Smooth muscle cell (in vitro differentiated cells): ENCODE results near the gene ZNF547. TPM values are rescaled to one million over a fixed set of nuclear protein-coding genes. Genes with fewer than 3 reads are reported as not detected.

Experiments
- DNase-seq: peaks from one replicate; lab custom pipeline; 2025; ENCODE audit not compliant: unreplicated experiment; lab: John Stamatoyannopoulos, UW
- H2AFZ ChIP-seq: fragments of 200-600 bp; sonication (generic); 2 replicates; pipeline ENCODE4 v1.6.0; 2016; ENCODE audit warnings: antibody characterized with exemption, low read depth, mild to moderate bottlenecking
- H3F3A ChIP-seq: fragments of 200-600 bp; sonication (generic); 2 replicates; pipeline ENCODE4 v1.6.0; 2017; ENCODE audit warnings: antibody characterized with exemption, low read depth
- H3K27ac ChIP-seq: fragments of 200-600 bp; sonication (generic); 2 replicates; pipeline ENCODE4 v1.5.1; 2016; ENCODE audit warnings: low read depth, mild to moderate bottlenecking
- H3K27me3 ChIP-seq: fragments of 200-600 bp; sonication (generic); 2 replicates; pipeline ENCODE4 v1.6.1; 2016; ENCODE audit warnings: low read depth, mild to moderate bottlenecking
- H3K36me3 ChIP-seq: fragments of 200-600 bp; sonication (generic); 2 replicates; pipeline ENCODE4 v1.5.1; 2016; ENCODE audit warnings: low read depth
- H3K4me1 ChIP-seq: fragments of 200-600 bp; sonication (generic); 2 replicates; pipeline ENCODE4 v1.5.1; 2016; ENCODE audit warnings: low read depth
- H3K4me2 ChIP-seq: fragments of 200-600 bp; sonication (generic); 2 replicates; pipeline ENCODE4 v1.6.0; 2016; ENCODE audit warnings: mild to moderate bottlenecking
- H3K4me3 ChIP-seq: fragments of 200-600 bp; sonication (generic); 2 replicates; pipeline ENCODE4 v1.5.1; 2016; ENCODE audit warnings: mild to moderate bottlenecking
- H3K79me2 ChIP-seq: fragments of 200-600 bp; sonication (generic); 2 replicates; pipeline ENCODE4 v1.6.0; 2016; ENCODE audit warnings: low read depth, mild to moderate bottlenecking
- H3K9ac ChIP-seq: fragments of 200-600 bp; sonication (generic); 2 replicates; pipeline ENCODE4 v1.6.0; 2016; ENCODE audit warnings: low read depth
- H3K9me3 ChIP-seq: fragments of 200-600 bp; sonication (generic); replicated peaks from 2 replicates; pipeline ENCODE4 v1.5.1; 2016; ENCODE audit warnings: low read depth
- H4K20me1 ChIP-seq: fragments of 200-600 bp; sonication (generic); 2 replicates; pipeline ENCODE4 v1.6.0; 2016; ENCODE audit warnings: low read depth
- CTCF ChIP-seq: fragments of 200-600 bp; sonication (generic); IDR thresholded peaks from 2 replicates; pipeline ENCODE4 v1.5.1; 2017; ENCODE audit warnings: borderline replicate concordance, mild to moderate bottlenecking, antibody characterized with exemption; ENCODE audit not compliant: insufficient read depth, poor library complexity, severe bottlenecking
- WGBS: methylation state at CpG from one replicate; pipeline ENCODE4 v1.1.7; 2016; ENCODE audit warnings: low lambda C conversion rate; 5-methylcytosine and 5-hydroxymethylcytosine counted together
- polyA plus RNA-seq: library from polyadenylated mRNA; unstranded; fragments of >200 nt; fragmentation: Nextera tagmentation; extraction: Ambion mirVana; gene quantifications from 2 replicates; pipeline ENCODE4 v1.2.1, GENCODE V29; 2016
- total RNA-seq: library from RNA; depleted of rRNA; stranded (reverse); fragments of >200 nt; gene quantifications from 2 replicates; pipeline ENCODE4 v1.2.3, GENCODE V29; 2014

ZNF547 gene
- total and polyA plus RNA-seq, 2 experiments from 2014 or later = 0.71 to 4.9 TPM

- H3K4me2 ChIP-seq = no peak overlapping the region
- peaks cover 26% of the 10 kb centered on the region for H3K79me2 ChIP-seq
- no peak overlapping the region for H3K27ac ChIP-seq
- no peak overlapping the region for H3K4me3 ChIP-seq
- no peaks in the 10 kb centered on the region for H3F3A ChIP-seq
- peaks cover 9% of the 10 kb centered on the region for H3K4me1 ChIP-seq
- H3K27me3 ChIP-seq = no peaks in the 10 kb centered on the region
- peaks cover 12% of the 10 kb centered on the region for H3K36me3 ChIP-seq
- no peak for TF ChIP-seq CTCF
- H4K20me1 ChIP-seq = no peaks in the 10 kb centered on the region
- DNase-seq = no peak
- no peak overlapping the region for H3K9ac ChIP-seq
- H2AFZ ChIP-seq = no peak overlapping the region
- H3K9me3 ChIP-seq = peaks cover 8% of the 10 kb centered on the region
Observed at GRCh38 chr19:57324992-57325391, 38.4 kb upstream of the ZNF547 start.

- Histone ChIP-seq H3K27ac (no peak overlapping the region), H3K4me2 (no peak overlapping the region), H4K20me1 (no peaks in the 10 kb centered on the region), H3K36me3 (peaks cover 12% of the 10 kb centered on the region), H3K79me2 (no peaks in the 10 kb centered on the region), H2AFZ (no peak overlapping the region), H3K9me3 (peaks cover 8% of the 10 kb centered on the region), H3K27me3 (no peaks in the 10 kb centered on the region), H3K4me1 (no peaks in the 10 kb centered on the region), H3F3A (no peaks in the 10 kb centered on the region), H3K9ac (no peak overlapping the region), H3K4me3 (no peak overlapping the region)
- DNase-seq = no peak
- TF ChIP-seq CTCF = no peak
- WGBS = 96% methylated on average over 8 of the region's 8 CpGs
Observed at GRCh38 chr19:57327993-57328392, 35.4 kb upstream of the ZNF547 start.

- Histone ChIP-seq H4K20me1 (no peaks in the 10 kb centered on the region), H3K9me3 (no peaks in the 10 kb centered on the region), H3K9ac (no peak overlapping the region), H3K27me3 (no peaks in the 10 kb centered on the region), H3K4me2 (no peak overlapping the region), H3K79me2 (no peaks in the 10 kb centered on the region), H3K4me1 (no peaks in the 10 kb centered on the region), H3K4me3 (no peak overlapping the region), H3F3A (no peaks in the 10 kb centered on the region), H3K36me3 (no peaks in the 10 kb centered on the region), H2AFZ (no peak overlapping the region), H3K27ac (no peak overlapping the region)
- no peak for TF ChIP-seq CTCF
- no peak for DNase-seq
- 76% methylated on average over 4 of the region's 4 CpGs for WGBS
Observed at GRCh38 chr19:57334191-57334590, 29.2 kb upstream of the ZNF547 start.

GRCh38 chr19:57338877-57339276 is 24.5 kb upstream of the ZNF547 start:
- DNase-seq = no peak
- H3K9ac ChIP-seq = no peak overlapping the region

More at GRCh38 chr19:57338877-57339276, 24.5 kb upstream of the ZNF547 start:
- no peaks in the 10 kb centered on the region for H3K79me2 ChIP-seq
- TF ChIP-seq CTCF = no peak
- H3K4me1 ChIP-seq = no peaks in the 10 kb centered on the region
- peaks cover 3% of the 10 kb centered on the region for H3K27me3 ChIP-seq
- H2AFZ ChIP-seq = no peak overlapping the region
- no peaks in the 10 kb centered on the region for H3F3A ChIP-seq
- H3K4me2 ChIP-seq = no peak overlapping the region
- no peak overlapping the region for H3K4me3 ChIP-seq
- H3K36me3 ChIP-seq = no peaks in the 10 kb centered on the region
- no peak overlapping the region for H3K27ac ChIP-seq
- WGBS = 71% methylated on average over 3 of the region's 3 CpGs
- H4K20me1 ChIP-seq = no peaks in the 10 kb centered on the region
- no peaks in the 10 kb centered on the region for H3K9me3 ChIP-seq
